Lower lobe of right lung (tissue), 2 donors: ENCODE results near the gene TICRR. TPM values are rescaled to one million over a fixed set of nuclear protein-coding genes. Genes with fewer than 3 reads are reported as not detected.

Experiments
- ATAC-seq, 2 donors: fragments of 200-7000 bp; cut with Tn5 transposase; one replicate each; pipeline ENCODE4 v1.9.1; 2020 to 2022; ENCODE audit warnings: mild to moderate bottlenecking in 2 of 2, moderate library complexity in 2 of 2
- DNase-seq: peaks from one replicate; pipeline ENCODE4 v3.0.0-alpha.2; 2020
- H3K27ac ChIP-seq: fragments of 200-600 bp; one replicate; pipeline ENCODE4 v1.8.0; 2022
- H3K27me3 ChIP-seq: fragments of 200-600 bp; one replicate; pipeline ENCODE4 v1.8.0; 2022; ENCODE audit warnings: low read depth
- H3K36me3 ChIP-seq: fragments of 200-600 bp; one replicate; pipeline ENCODE4 v1.8.0; 2022; ENCODE audit warnings: mild to moderate bottlenecking
- H3K4me1 ChIP-seq: fragments of 200-600 bp; one replicate; pipeline ENCODE4 v1.8.0; 2022
- H3K4me3 ChIP-seq: fragments of 200-600 bp; one replicate; pipeline ENCODE4 v1.8.0; 2022; ENCODE audit warnings: mild to moderate bottlenecking
- H3K9me3 ChIP-seq: fragments of 200-600 bp; one replicate; pipeline ENCODE4 v1.8.0; 2022
- CTCF ChIP-seq: fragments of 200-600 bp; IDR thresholded peaks from one replicate; pipeline ENCODE4 v1.8.0; 2022; ENCODE audit warnings: antibody characterized with exemption, mild to moderate bottlenecking
- intact Hi-C: fragments of 100-400 bp; cut with DNase I; formaldehyde crosslinking; loops from one replicate; pipeline ENCODE4 v1.11.0; 2022
- total RNA-seq: library from RNA; stranded (reverse); fragmentation: NEBNext Ultra II Directional; extraction: Animal tissue kit (Norgen Biotek cat#: 25700); gene quantifications from one replicate; pipeline ENCODE4 v1.2.1, GENCODE V29; 2021
- donor health status: DM: no; HTN: yes; CAD: no; lungs with severe emphysema.

The TICRR gene
- total RNA-seq, 1 donor from 2014 or later: 0.32 TPM

GRCh38 chr15:89587955-89588354 is 12.7 kb downstream of the TICRR start:
- no peak for DNase-seq
- H3K27me3 ChIP-seq: no peaks in the 10 kb centered on the region
- no peak for ATAC-seq
- no peak overlapping the region for H3K4me3 ChIP-seq
- no peaks in the 10 kb centered on the region for H3K36me3 ChIP-seq
- TF ChIP-seq CTCF: no peak
- no peak overlapping the region for H3K27ac ChIP-seq
- intact Hi-C loops: no loop called here
- H3K9me3 ChIP-seq: no peaks in the 10 kb centered on the region
- no peaks in the 10 kb centered on the region for H3K4me1 ChIP-seq

GRCh38 chr15:89591834-89592233 is 16.6 kb downstream of the TICRR start:
- H3K9me3 ChIP-seq: no peaks in the 10 kb centered on the region
- H3K4me1 ChIP-seq: no peaks in the 10 kb centered on the region
- H3K36me3 ChIP-seq: no peaks in the 10 kb centered on the region
- ATAC-seq (no peak), DNase-seq (no peak)
- no peak overlapping the region for H3K27ac ChIP-seq
- no peak overlapping the region for H3K4me3 ChIP-seq
- no peaks in the 10 kb centered on the region for H3K27me3 ChIP-seq
- TF ChIP-seq CTCF: no peak
- intact Hi-C loops: no loop called here

GRCh38 chr15:89593018-89593417 is 17.7 kb downstream of the TICRR start:
- TF ChIP-seq CTCF: no peak
- ATAC-seq: no peak
- no peak overlapping the region for H3K4me3 ChIP-seq
- intact Hi-C loops: no loop called here
- no peaks in the 10 kb centered on the region for H3K36me3 ChIP-seq
- DNase-seq: no peak
- no peak overlapping the region for H3K27ac ChIP-seq
- H3K4me1 ChIP-seq: no peaks in the 10 kb centered on the region
- H3K9me3 ChIP-seq: no peaks in the 10 kb centered on the region
- no peaks in the 10 kb centered on the region for H3K27me3 ChIP-seq

- DNase-seq (no peak), ATAC-seq (no peak)
- Histone ChIP-seq H3K36me3 (no peaks in the 10 kb centered on the region), H3K27ac (no peak overlapping the region), H3K4me3 (no peak overlapping the region), H3K9me3 (no peaks in the 10 kb centered on the region), H3K4me1 (no peaks in the 10 kb centered on the region), H3K27me3 (no peaks in the 10 kb centered on the region)
- TF ChIP-seq CTCF: no peak
- intact Hi-C loops: no loop called here
These were observed 23.8 kb downstream of the TICRR start for GRCh38 chr15:89599021-89599420.

GRCh38 chr15:89611317-89611716 is 36.0 kb downstream of the TICRR start:
- intact Hi-C loops: no loop called here
- H3K4me3 ChIP-seq: no peak overlapping the region
- H3K27ac ChIP-seq: no peak overlapping the region
- ATAC-seq: no peak
- no peak for TF ChIP-seq CTCF
- no peak for DNase-seq
- no peaks in the 10 kb centered on the region for H3K36me3 ChIP-seq
- H3K27me3 ChIP-seq: no peaks in the 10 kb centered on the region
- H3K4me1 ChIP-seq: no peaks in the 10 kb centered on the region
- H3K9me3 ChIP-seq: peaks cover 11% of the 10 kb centered on the region

GRCh38 chr15:89613031-89613430 is 37.8 kb downstream of the TICRR start:
- DNase-seq (no peak), ATAC-seq (no peak)
- Histone ChIP-seq H3K4me1 (no peaks in the 10 kb centered on the region), H3K27ac (no peak overlapping the region), H3K9me3 (peaks cover 11% of the 10 kb centered on the region), H3K4me3 (no peak overlapping the region), H3K27me3 (no peaks in the 10 kb centered on the region), H3K36me3 (no peaks in the 10 kb centered on the region)
- TF ChIP-seq CTCF: no peak
- intact Hi-C loops: no loop called here
